GM19193 (cell line): ENCODE results near the gene SYNJ2.

Experiments used
- POLR2A ChIP-seq: IDR thresholded peaks from 4 replicates; pipeline ENCODE4 v1.6.1; 2011; ENCODE audit not compliant: insufficient read depth, insufficient read length; ENCODE audit errors: extremely low read depth

SYNJ2 gene

DNA sequence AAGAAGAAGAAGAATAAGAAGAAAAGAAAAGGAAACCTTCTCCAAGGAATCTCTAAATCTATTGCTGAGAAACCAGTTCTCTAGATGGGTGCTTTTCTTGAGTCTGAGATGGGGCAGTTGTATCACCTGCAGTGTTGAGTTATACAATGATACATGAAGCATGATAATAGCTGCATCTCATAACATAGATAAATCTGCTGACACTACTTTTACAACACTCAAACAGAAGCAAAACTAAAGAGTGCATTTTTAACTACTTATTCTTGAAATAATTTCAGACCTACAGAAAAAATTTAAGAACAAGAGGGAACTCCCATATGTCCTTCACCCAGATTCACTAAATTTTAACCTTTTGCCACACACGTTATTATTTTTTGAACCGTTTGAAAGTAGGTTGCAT is 70.3 kb downstream of the SYNJ2 start:
- no peak for TF ChIP-seq POLR2A

GRCh38 chr6:158053377-158054313 is 72.0 kb downstream of the SYNJ2 start:
- TF ChIP-seq POLR2A = no peak

- TF ChIP-seq POLR2A = no peak
Observed at GRCh38 chr6:158056355-158056754, 74.7 kb downstream of the SYNJ2 start.

DNA sequence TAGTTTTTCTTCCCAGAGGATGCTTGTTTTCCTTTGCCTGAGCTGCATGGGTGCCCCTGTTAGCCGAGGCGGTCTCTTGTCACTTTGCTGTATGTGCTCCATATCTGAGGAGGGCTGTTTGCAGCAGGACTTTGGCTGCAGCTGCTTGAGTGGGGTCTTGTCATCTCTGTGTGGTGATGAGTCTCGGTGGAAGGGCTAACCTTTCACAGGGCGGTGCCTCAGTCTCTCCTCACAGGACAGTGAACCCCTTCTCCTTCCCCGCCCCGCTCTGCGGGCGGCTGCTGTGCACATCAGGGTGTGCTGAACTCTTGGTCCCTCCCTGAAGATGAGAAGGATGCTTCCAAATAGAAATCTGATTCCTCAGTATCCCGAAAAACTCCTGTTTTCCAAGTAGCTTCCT is 75.1 kb downstream of the SYNJ2 start:
- TF ChIP-seq POLR2A = no peak

DNA sequence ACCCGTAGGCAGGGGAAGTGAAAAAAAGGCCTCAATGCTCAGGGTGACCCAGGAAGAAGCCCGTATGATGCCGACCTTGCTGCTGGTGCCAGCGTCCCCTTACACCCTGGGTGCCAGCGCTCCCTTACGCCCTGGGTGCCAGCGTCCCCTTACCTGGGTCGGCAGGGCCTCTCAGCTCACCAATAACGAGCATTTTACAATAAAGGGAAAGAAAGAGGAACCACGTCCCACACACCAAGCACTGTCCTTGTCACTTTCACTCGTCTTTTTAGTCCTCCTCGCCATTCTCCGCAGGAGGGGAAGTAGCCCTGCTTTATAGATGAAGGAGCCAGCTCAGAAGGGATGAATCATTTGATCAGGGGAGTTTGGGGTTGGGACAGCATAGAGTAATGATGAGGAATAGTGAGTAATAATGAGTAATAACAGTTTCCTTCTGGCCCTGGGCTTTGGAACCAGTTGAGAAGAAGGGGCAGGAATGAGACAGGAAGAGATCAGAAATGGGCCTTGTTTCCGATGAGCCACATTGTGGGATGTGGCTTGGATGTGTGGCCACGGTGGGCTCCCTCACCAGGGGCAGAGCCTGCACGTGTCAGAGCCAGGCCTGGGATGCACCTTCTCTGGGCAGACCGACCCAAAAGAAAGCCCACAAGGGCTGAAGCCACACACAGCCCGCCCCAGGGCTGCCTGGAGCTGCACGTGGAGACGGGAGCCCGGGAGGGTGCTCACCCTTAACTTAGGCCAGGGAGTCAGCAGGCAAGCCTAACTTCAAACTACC is 75.7 kb downstream of the SYNJ2 start:
- TF ChIP-seq POLR2A = no peak

DNA sequence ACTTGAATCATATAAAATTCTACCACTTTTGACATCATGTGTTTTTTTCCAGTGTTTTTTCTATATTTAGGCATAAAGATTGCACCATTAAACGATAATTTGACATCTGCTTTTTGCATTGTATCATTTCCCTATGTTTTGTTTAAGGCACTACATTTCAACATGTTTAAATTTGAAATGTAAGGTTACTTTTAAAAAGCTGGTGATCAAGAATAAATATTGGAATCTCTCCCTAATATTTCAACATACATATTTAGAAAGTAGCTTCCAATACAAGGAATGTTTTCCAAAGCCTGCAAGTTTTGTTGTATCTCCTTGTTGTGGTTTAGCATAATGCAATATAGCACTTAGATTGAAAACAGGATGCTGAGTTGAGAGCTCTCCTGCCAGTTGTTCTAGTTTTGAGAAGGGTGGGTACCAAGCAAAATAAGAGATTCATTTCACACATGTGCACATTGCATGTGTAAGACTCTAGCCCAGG is 76.5 kb downstream of the SYNJ2 start:
- TF ChIP-seq POLR2A = no peak

GRCh38 chr6:158059108-158059507 is 77.4 kb downstream of the SYNJ2 start:
- TF ChIP-seq POLR2A = no peak

DNA sequence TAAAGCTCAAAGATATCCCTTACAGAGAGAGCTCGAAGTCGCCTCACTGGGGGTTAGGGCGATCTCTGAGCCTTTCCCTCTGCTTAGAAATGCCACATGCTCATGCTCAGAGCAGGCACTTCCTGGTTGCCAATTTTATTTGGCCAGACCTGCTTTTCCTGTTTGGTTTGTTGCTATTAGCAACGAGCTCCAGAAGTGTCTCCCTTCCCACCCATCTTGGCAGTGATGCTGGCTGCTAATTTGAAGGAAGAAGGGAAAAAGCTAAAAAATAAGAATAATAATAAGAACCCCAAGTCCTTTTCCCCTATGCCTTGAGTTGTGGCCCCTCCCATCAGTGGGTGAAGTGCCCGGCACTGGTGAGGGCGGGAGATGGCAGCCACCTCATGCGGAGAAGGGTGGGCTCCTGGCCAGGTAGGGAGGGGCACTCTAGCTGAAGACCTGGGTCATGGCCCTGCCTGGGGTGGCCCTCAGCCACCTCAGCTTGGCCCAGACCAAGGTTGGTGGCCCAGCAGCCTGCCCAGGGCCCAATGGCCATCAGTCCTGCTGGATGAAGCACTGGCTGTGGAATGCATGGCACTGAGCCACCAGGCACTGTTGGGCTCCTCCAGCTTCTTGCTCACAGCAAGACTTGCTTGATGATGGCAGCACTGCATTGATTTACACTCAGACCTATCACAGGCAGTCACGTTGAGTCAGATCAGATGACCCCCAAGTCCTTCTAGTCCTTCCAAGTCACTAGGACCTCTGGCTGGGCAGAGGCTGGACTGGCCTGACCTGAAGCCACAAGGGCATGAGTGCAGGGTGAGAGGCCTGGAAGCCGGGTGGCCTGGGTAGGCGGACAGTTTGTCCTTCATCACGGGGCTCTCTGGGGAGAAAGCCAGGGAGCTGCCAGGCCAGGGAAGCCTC is 79.0 kb downstream of the SYNJ2 start:
- TF ChIP-seq POLR2A = no peak

- TF ChIP-seq POLR2A = no peak
Observed at GRCh38 chr6:158061361-158061708, 79.7 kb downstream of the SYNJ2 start.

DNA sequence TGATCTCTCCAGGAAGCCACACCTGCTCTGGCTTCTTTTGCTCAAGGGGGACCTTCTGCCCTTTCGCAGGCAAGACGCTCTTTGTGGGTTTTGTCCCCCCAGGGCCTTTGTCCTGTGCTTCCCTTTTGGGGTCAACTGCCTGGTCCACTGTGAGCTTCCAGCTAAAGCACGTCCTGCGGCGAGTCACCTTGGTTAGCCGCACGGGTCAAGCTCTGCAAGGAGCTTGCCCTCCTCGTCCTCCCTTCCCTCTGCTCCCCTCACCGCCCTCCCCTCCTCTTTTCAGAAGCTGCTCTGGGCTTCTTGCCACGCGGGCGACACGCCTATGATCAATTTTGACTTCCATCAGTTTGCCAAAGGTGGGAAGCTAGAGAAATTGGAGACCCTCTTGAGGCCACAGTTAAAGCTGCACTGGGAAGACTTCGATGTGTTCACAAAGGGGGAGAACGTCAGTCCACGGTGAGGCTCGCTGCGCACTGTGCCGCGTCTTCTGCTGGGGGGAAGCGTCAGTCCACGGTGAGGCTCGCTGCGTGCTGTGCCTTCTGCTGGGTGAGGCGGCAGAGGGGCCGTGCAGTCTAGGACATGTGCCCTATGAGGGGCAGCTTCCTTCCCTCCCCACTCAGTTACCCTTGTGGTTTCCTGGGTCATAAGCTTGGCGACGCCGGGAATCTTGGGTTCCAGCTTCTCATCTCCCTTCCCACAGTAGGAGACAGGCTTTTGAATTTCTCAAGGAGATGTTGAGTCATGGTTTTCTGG is 80.2 kb downstream of the SYNJ2 start:
- no peak for TF ChIP-seq POLR2A

- no peak for TF ChIP-seq POLR2A
Observed at GRCh38 chr6:158063736-158064135, 82.1 kb downstream of the SYNJ2 start.

DNA sequence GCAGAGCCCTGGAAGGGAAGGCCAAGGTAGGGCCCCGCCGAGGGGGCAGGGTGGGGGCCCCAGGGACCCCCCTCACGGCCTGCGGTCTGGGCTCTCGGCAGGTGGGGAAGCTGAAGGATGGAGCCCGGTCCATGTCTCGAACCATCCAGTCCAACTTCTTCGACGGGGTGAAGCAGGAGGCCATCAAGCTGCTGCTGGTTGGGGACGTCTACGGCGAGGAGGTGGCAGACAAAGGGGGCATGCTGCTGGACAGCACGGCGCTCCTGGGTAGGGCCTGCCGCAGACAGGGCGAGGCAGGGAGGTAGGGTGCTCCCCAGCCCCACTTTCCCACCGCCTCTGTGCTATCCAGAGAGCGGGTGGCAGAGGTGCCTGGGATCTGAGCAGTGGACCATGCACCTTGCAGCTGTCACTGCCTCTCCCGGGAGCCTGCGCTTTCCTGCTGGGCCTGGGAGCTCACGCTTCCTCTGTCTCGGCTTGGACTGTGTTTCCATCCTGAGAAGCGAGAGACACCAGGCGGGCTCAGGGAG is 83.1 kb downstream of the SYNJ2 start:
- no peak for TF ChIP-seq POLR2A

GRCh38 chr6:158066136-158066781 is 84.6 kb downstream of the SYNJ2 start:
- no peak for TF ChIP-seq POLR2A
